Activated CD4-positive, CD25-positive, alpha-beta regulatory T cell treated with anti-CD3 and anti-CD28 coated beads, Interleukin-2, amount 50 U/mL, for 24 hours (primary cell): ENCODE measurements around the gene TCHP.

Source experiments
- ATAC-seq, 2 donors: fragments of 150-1000 bp; cut with Tn5 transposase; one replicate each; pipeline ENCODE4 v1.10.0; 2021; ENCODE audit warnings: mild to moderate bottlenecking in 1 of 2, moderate library complexity in 1 of 2

Gene TCHP

DNA sequence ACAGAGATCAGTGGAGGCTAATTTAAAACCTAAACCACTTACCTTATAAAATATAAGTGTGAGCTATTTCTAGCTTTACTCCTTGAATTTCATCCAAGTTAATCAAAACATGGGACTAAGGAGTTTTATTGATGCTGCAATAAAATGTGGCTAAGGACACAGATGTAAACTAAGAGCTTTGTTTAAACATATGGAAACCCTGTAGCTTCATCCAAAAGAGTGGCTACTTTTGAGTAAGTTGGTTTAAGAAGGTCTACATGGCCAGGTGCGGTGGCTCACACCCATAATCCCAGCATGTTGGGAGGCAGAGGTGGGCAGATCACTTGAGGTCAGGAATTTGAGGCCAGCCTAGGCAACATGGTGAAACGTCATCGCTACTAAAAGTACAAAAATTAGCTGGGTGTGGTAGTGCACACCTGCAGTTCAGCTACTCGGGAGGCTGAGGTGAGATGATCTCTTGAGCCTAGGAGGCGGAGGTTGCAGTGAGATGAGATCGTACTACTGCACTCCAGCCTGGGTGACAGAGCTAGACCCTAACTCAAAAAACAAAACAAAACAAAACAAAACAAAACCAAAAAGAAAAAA is 40.4 kb downstream of the TCHP start:
- ATAC-seq: no peak

DNA sequence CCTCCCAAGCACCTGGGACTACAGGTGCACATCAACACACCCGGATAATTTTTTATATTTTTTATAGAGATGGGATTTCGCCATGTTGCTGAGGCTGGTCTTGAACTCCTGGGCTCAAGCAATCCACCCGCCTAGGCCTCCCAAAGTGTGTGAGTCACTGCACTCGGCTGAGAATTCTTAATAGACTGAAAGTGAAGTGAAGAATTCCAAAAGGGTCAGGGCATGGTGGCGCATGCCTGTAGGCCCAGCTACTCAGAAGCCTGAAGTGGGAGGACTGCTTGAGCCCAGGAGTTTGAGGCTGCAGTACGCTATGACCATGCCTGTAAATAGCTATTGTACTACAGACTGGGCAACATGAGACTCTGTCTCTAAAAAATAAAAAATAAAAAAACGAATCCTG is 43.7 kb downstream of the TCHP start:
- ATAC-seq: no peak

DNA sequence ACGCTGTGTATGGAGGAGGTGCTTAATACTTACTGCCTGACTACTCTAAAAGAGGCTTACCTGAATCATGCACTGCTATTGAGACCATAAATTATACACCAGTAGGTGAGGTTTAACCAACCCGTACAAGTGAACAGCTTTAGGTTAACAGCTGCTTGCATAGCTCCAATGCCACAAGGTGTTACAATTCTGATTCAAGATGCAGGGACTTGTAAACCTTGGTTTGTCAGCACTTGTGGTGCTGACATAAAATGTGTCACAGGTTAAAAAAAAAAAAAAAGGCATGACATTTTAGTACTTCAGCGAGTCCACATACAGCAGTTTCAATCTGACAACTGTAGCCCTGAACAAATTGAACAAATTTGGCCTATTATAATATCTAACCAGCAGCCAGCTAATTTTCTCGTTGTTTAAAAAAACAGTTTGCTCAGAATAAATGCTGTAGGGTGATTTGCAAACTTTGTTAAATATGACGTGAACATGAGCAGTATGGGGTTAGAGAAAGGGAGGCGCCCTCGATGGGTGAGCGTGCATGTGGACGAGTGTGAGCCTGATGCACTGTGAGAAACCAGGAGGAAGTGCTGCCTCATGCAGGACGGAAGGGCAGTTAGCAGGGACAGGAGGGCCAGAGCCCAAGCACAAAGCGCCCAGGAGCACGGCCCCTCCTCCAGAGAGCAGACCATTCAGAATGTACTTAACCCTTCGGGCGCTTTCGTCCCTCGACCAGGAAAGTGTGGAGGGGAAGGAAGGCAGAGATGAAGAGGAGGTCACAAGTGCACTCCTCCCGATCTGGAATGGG is 44.7 kb downstream of the TCHP start:
- ATAC-seq: peak; percentile 21 to 49

DNA sequence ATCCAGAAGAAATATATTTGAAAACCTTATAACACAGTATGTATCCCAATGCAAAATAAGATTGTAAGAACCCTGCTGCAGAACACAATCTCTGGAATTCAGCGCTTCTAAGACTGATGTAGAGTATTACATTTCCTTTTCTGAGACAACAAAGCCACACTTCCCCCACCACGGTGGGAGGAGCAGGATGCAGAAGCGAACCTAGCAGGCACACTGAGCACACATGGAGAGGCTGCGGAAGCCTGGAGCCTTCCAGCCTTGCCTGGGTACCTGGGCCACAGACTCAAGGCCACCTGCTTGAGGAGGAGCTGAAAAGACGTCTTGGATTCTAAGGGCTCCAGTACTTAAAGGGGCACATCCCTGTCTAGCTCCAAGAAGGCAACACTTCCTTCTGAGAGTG is 46.4 kb downstream of the TCHP start:
- ATAC-seq: no peak

DNA sequence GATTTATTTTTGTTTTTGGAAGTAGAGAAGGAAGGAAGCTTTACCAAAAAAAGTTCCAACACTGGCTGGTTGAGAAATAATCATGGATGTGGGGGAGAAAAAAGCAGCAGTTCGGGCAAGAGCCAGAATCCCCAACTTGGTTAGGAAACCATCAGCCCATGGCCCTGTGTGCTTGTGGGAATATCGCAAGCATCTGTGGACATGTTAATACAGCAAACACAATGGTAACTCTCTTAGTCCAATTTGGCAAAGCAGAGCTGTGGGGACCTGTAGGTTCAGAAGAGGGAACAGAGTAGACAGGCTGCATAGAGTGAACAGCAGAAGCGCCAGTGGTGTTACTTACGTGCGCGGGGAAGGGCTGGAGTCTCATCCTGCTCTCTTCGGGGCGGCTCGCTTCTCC is 46.8 kb downstream of the TCHP start:
- ATAC-seq: no peak

DNA sequence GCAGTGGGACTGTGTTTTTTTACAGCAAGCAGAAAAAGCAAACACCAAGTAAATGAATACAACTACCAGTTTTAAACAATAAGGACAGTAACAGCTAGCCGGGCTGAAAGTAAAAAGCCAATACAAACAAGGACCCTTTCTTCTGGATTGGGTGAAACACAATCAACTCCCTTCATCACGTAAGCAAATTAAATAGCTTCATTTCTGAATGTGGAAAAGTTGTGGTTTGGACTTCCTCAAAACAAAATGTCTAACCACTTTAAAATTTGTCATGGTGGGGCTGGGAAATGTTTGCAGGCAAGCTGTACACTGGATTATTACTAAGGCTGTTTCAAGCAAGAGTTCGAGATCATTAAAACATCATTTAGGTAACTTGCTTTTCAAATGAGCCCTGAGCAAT is 47.4 kb downstream of the TCHP start:
- ATAC-seq: no peak

DNA sequence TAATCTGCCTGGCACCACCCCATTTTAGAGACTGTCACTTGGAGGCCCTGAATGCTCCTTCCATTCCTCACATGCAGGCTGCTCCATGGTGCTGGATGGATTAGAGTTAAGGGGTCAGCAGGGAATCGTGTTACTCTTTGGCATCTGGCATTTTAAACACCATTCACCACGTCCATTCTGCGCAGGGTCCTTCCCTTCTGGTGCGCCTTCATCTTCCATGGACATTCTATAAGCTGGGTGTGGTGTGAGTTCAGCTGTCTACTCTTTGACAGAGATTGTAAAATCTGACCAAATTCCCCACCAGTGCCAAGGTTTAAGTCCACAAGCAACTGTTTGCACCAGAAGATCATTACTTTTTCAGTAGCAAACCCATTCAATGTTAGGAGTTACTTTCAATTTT is 48.3 kb downstream of the TCHP start:
- ATAC-seq: no peak

DNA sequence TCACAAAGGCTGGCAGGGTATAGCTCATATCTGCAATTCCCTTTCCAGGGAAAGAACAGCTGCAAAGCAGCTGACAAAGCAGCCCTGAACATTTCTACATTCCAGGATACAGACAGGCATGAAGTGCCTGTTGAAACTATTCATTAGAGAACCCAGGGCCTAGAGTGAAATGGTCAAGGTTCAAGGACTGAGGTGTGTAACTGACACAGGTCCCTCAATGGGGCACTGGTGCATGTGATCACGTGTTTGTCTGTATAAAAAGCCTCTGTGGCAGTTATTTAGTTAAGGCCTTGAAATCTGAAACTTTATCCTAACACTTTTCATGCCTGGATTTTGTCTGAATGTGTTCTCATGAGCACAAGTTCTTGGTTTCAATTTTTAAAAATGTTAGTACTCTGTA is 49.0 kb downstream of the TCHP start:
- no peak for ATAC-seq

DNA sequence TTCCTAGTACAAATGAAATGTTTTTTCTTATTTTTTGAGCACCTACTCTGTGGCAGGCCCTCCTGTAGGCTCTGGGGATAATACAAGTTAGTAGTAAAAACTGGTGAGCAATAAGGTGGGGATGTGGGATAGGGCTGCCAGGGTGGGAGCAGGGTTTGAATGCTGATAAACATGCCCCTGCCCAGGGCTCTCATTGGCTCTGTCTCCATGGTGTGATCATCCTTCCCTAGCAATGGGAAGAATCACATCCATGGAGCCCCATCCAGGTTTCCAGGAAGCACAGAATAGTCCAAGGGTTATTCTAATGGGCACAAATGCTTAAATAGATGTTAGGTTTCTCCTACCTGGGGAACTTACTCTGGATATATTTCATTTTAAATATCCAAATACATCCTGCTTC is 50.6 kb downstream of the TCHP start:
- ATAC-seq: no peak

DNA sequence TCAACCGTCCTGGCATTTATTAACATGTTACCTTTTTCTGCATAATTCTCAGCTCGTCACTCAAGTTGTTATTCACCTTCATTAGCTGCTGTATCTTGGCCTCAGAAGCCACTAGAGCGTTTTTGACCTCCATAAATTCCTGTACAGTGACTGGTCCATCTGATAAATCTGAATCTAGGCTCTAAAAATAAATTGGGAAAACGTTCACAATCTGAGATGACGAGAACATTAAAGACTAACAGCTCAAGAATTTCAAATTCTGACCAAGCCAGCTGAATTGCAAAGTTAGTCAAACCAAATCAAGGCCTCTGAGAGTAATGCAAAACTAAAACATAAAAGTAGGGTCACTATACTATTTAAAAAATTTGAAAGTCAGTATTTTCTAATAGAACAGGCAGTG is 51.1 kb downstream of the TCHP start:
- ATAC-seq: no peak

DNA sequence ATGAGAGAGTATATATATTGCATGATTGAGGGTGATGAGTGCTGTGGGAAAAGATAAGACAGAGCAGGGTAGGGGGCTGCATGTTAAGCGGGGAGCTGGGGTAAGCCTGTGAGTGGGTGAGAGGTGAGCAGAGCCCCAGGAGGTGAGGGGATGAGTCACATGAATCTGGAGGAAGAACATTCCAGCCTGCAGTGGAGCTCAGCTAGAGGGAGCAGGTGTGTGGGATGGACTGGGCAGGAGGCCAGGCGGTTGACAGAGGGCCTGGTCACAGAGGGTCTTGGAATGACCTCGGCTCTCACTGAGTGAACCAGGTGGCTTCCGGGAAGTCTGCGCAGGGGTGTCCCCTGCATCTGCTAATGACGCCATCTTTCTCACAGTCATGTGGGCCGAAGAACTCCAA is 51.7 kb downstream of the TCHP start:
- ATAC-seq: no peak

DNA sequence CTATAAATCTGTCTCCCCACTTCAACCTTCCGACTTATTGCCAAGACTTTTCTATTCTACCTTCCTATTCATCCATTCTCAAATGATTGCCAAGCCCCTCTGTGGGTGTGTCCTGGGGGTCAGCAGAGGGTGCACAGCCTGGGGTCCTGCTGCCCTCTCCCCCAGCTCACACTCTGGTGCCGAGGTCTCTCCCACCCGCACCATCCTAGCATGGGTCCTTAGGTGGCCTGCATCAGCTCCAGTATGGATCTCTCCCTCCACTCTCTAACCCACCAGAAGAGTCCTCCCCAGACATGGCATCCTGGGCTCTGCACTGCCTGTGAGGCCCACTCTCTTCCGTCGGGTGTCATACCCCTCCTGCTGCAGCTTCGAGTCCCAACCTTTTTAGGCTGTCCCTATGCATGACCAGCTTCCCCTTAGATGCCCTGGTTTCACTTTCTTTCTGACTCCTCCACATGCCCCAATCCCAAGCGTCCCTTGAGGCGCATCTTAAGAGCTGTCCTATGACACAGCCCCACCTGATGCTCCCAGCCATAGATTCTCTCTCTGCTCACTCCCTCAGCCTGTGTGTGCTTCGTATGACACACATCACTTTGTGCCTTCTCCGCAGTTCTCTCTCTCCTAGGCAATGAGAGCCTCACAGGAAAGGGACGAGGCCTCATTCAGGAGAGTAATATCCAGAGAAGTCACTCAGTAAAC is 52.2 kb downstream of the TCHP start:
- peak; percentile 48 to 51 for ATAC-seq

DNA sequence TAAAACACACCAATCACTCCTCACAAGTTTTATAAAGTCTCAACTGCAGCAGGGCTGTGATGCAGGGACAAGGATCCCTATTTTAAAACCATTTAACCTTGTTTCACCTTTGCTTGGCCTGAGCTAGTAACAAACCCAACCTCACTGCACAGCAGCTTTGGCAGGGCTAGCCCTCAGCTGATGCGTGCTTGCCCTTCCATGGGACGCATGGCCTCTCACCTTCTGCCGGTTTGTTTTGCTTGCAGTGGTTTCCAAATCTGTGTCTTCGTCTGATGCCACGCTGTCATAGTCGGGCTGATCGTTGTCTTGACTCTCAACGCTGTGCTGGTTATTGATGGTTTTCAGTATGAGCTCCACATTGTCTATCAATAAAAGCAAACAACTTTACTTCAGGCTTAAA is 52.8 kb downstream of the TCHP start:
- ATAC-seq: no peak

DNA sequence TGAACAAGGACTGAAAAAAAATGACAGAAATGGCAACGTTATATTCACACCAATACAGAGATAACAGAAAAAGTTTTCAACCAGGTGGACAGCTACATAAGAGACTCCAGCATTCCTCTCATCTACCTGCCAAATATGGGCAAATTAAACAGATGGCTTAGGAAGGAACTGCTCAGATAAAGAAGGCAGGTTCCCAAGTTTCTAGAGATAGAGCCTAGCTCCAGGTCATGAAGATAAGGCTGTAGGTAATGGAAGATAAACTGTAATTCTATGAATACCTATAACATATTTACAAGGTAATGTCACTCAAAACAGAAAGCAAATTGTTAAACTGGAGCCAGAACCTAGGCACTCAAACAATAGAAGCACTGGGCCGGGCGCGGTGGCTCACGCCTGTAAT is 53.6 kb downstream of the TCHP start:
- no peak for ATAC-seq

DNA sequence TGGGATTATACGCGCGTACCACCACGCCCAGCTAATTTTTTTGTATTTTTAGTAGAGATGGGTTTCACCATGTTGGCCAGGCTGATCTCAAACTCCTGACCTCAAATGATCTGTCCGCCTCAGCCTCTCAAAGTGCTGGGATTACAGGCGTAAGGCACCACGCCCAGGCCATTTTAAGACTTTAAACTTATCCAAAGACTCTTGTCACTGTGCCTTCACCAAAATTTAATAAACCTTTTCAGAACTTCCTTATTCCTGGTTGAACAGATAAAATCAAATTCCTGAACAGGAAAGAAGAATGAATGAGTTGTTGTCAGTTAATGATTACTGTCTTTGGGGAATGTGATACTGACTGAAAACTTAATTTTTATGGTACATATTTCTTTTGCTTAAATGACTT is 58.3 kb downstream of the TCHP start:
- ATAC-seq: no peak

DNA sequence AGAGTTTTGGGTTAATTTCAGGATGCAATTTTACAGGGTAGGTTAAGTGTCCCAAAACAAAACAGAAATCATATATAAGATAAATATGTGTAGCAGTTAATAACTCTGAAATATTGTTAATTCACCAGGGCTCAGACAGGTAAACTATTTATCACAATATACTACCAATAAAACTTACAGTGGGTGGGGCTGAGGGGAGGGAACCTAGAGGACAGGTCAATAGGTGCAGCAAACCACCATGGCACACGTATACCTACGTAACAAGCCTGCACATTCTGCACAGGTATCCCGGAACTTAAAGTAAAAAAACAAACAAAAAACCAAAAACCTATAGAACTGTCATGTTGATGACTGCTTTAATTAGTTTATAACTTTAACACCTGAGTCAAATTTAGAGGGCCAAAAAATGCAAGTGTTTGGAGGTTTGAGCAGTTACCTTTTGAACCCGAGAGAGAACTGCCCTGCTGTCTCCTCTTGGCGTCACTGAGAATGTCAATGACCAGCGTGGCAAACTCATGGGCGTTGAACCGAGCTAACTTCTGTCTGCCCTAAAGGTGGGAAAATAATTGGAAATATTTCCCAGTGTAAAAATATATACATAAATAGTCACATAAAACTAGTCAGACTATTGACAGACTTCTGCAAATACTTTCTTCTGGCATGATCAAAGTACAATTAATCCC is 59.5 kb downstream of the TCHP start:
- ATAC-seq: no peak

DNA sequence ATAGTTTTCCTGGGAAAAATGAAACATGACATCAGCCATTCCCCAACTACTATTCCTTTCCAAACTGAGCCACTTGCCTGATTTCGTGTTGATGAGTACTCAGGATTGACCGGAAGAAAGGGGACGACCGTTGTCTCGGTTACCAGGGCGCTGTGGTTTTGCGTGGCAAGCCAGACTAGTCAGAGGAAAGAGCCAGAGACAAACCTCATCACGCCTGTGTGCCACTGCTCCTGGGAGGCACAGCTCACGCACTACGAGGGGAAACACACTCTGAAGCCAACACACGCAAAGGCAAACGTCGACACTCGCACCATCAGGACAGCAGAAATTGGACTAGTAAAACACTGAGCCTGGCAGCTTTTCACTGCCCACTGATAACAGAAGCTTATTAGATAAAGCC is 61.1 kb downstream of the TCHP start:
- no peak for ATAC-seq

DNA sequence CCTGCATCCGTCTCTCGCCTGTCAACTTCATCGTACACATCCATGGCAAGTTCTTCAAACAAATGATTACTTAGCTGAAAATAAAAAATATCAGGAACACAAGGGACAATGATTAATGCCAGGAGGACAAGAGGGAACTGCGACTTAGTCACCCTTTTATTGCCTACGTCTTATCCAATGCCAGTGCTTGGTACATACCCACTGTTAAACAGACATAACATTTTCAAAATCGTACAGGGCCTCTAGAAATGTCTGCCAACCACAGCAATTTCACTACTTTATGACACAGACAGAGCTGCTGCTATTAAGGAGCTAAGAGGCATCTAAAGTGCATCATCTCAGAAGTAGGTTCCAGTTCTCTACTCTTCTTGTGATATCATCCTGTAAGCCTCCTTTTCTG is 61.5 kb downstream of the TCHP start:
- no peak for ATAC-seq

DNA sequence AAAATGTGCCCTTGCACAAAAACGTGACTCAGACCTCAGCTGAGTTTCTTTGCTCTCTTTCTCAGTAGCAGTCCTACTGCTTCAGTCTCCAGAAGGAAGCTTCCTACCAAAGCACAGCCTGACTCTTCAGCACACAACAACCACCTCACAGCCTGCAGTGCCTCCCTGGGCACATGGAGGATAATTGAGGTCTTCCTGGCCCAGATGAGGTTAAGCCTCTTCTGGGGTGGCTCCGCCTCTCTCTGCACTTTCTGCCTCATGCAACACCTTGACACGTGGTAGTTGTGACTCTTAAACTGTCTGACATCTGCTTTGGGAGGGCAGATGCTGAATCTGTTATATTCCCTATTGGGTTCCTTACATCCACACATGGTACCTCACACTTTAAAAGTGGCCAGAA is 62.3 kb downstream of the TCHP start:
- no peak for ATAC-seq

DNA sequence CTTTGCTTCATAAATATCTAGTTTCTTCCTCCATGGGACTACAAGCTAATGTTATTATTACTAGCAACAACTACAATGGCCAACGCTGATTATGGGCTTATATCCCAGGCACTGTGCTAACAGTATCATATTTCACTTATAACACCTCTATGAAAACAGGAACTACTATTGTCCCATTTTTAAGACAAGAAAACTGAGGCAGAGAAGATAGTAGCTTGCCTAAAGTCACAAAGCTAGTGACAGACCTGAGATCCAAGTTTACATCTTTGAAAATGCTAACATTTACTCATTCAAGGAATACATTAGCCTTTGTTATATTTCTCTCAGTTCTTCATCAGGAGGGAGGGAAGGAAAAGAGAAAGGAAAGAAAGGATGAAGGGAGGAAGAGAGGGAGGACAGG is 63.3 kb downstream of the TCHP start:
- ATAC-seq: no peak

DNA sequence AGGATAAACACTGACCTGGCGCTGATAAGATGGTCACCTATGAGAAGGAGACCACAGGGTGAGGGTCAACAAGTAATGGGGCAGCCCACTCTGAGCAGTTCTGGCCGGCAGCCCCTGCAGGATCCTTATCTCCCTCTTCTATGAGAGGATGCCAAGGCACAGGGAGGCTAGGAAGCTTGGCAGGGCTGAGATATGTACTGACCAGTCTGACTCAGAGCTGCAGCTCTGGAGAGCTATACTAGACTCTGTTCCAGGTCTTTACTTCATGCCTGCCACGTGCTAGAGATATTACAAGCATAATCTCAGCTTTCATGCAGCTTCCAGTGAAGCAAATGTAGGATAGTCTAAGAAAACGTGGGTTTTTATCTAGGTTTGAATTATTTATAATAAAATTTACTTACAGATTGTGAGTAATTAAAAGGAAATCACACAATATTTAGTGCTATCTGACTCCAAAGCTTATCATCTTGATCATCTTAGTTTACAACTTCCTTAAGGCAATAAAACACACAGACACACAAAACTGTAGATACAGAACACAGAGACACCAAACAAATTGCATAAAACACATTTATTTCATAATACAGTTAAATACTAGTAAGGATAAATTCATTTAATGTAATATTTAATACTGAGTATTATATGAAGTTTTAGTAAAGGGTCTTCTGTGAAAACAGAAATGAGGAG is 63.8 kb downstream of the TCHP start:
- no peak for ATAC-seq

DNA sequence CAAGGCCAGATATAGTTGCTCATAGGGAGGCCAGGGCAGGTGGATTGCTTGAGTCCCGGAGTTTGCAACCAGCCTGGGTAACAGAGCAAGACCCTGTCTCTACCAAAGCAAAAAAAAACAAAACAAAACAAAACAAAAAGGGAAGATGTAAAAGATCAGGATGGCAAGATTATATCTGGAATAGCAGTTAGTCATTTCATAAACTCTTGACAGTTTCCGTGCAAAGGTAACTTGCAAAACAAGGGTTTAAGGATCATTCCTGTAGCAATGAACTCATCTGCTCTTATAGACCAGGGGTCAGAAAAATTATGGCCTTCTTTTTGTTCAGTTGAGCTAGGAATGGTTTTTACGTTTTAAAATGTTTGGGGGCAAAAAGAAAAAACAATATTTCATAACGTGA is 66.5 kb downstream of the TCHP start:
- ATAC-seq: no peak

DNA sequence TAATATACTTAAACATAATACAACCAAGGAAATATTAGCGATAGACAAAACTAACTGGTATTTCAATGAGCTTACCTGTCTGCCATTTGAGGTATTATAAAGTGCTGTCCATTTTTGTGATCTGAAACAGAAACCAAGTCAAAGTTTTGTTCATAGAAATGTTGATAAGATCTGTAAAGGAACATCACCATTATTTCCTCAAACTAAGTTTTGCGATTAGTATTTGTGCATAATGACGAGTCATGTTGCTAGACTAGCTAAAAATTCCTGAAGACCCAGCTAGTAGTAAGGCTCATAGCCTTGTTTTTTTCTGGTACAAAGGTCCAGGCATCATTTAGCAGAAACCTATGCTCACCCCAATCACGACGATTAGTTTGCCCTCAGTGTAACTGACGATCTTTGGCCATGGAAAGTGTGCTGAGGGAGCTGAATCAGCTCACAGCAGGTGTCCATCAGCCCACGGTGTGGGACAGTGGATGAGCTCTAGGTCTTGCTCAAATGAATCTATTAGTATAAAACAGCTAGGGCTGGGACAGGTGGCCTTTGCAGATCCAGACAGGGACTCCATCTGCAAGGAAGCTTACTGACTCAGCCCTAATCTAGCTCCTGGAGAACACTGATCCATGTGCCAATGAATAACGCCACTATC is 67.4 kb downstream of the TCHP start:
- peak; percentile 48 to 54 for ATAC-seq
